HG02938 (cell line): ENCODE data around the gene FBH1.
"Not testable (repeated sequence)": the region's sequence is repeated elsewhere in the genome, so short reads cannot be mapped to it uniquely, and the experiment has no call there.

Experiments
- ATAC-seq: cut with Tn5 transposase; IDR thresholded peaks from one replicate; pipeline ENCODE4 v1.9.1; 2021; ENCODE audit warnings: mild to moderate bottlenecking, moderate library complexity; ENCODE audit not compliant: unreplicated experiment

Gene FBH1

DNA sequence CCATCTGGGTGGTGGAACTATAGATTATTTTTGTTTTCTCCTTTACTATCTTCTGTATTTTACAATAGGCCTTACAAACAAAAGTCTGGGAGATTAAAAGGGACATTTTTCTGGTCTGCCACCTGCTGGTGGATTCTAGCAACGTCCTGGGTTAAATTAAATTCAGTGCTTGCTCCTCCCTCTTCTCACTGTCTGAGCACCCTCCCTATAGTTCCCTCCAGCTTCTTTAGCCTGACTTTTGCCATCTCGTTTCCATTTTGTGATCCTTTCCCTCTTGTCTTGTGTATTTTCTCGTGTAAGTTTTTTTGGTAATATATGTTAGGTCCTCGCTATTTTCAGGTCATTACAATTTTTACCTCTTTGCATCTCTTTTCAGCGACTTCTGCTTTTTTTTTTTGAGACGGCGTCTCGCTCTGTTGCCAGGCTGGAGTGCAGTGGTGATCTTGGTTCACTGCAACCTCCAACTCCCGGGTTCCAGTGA is 16.5 kb upstream of the FBH1 start:
- peak; percentile 81 for ATAC-seq

GRCh38 chr10:5876181-5876768 is 13.8 kb upstream of the FBH1 start:
- ATAC-seq = no peak

DNA sequence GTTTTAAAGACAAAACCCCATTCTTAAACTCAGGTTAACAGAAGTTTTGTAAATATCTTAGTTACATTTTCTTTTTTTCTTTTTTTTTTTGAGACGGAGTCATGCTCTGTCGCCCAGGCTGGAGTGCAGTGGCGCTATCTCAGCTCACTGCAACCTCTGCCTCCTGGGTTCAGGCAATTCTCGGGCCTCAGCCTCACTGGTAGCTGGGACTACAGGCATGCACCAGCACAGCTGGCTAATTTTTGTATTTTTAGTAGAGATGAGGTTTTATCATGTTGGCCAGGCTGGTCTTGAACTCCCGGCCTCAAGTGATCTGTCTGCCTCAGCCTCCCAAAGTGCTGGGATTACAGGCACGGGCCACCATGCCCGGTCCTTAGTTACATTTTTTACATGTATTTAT is 13.0 kb upstream of the FBH1 start:
- not testable (repeated sequence) for ATAC-seq

GRCh38 chr10:5882961-5883360 is 7.1 kb upstream of the FBH1 start:
- ATAC-seq = no peak

- ATAC-seq = no peak
Measured at GRCh38 chr10:5885619-5886018, 4.4 kb upstream of the FBH1 start.

DNA sequence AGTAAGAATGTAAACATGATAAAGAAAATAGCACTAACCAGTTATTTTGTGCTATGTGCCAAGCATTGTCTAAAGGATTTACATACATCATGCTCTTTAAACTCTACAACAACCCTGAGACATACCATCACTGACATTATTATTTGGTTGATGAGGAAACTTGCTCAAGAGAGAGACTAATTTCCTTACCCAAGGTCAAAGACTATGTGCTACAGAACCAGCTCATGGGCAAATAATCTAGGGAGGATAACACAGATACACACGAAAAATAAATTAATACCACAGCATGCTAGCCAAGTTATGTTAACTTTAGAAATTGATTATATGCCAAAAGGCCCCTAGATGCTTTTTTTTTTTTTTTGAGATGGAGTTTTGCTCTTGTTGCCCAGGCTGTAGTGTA is 3.0 kb upstream of the FBH1 start:
- no peak for ATAC-seq

- ATAC-seq = no peak
Measured at GRCh38 chr10:5887641-5888040, 2.4 kb upstream of the FBH1 start.

DNA sequence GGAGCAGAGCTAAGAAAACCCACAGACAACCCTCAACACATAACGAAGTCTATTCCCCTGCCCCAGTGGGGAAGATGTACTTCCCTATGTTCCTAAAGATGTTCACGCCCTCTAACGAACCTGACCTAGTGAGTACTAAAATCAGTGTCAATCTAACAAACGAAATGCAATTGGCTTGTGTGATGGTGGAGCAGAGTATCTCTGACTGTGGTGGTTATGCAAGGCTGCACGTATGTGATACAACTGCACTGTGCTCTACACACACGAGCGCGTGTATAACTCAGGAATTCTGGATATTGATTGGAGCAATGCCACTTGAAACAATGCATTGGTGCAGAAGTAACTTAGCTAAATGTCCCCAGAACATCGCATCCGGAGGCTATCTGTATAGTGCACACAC is 1.7 kb upstream of the FBH1 start:
- no peak for ATAC-seq

DNA sequence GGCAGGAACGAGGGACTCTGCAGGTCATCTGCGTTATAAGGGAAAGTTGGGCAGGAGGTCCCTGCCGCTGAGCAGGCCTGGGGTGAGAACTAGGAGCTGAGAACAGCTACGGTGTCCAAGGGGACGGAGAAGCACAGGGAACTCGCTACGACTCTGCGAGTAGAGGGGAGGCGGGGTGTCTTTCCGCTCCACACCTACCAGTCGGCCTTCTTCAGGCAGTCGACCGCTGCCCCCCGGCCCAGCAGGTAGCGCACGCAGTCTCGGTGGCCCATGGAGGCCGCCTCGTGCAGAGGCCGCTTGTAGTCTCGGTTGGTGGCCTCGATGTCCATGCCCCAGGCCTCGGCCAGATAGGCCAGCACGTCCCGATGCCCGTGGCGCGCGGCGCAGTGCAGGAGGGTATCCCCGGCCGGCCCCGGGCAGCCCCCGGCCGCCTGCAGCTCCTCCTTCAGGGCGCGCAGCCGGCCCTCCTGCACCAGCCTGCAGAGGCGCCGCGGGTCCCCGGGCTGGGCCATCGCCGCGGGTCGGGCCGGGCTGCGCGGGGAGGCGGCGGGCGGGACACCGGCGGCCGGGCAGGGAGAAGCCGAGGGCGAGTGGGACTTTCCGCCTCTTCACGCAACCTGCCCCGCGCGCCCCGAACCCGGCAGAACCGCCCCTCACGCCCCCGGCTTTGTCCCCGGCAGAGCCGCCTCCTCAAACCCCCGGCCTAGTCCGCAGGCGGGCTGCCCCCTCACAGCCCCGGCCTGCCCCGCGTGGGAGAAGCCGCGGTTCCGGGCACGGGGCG is 1.0 kb upstream of the FBH1 start:
- ATAC-seq = peak; percentile 28

- peak; percentile 5 for ATAC-seq
Measured at GRCh38 chr10:5890452-5890915, 441 bp downstream of the FBH1 start.

DNA sequence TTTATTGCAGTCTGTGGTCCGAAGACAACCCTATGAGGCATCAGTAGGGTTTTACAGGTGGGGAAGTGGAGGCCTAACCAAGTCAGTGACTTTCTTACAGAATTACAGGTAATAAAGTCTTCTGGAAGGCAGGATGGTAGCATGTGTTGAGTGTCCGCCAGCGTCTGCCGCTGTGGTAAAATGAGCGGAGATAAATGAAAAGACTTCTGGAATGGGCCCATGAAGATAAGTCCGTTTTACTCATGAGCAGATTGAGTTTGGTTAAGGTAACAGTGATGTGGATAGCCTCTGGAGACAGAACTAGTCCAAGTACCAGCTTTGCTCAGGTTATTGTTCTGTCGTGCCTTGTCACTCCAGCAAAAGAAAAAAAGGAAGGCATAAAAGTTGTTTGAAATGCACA is 966 bp downstream of the FBH1 start:
- no peak for ATAC-seq

- ATAC-seq = no peak
Measured at GRCh38 chr10:5892007-5892406, 2.0 kb downstream of the FBH1 start.

GRCh38 chr10:5893321-5893720 is 3.3 kb downstream of the FBH1 start:
- no peak for ATAC-seq

- ATAC-seq = no peak
Measured at GRCh38 chr10:5894403-5894802, 4.4 kb downstream of the FBH1 start.

- no peak for ATAC-seq
Measured at GRCh38 chr10:5894873-5895272, 4.8 kb downstream of the FBH1 start.

DNA sequence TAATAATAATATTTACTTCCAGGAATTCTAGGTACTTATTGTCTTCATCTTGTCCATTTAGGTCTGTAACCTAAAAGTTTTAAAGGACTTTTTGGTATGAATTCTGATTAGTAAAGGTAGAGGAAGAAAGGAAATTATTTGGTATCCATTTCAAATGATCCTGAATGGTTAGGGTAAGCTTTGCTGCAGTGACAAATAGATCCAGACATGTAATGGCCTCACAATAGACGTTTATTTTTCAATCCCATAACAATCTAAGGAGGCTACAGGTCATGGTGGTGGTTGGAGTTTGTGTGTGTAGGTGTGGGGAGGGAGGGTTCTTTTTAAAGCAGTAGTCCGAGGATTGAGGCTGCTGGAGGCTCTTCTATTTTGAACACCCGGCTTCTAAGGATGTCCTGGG is 5.3 kb downstream of the FBH1 start:
- ATAC-seq = no peak

- ATAC-seq = peak; percentile 71
Measured at GRCh38 chr10:5895804-5896203, 5.8 kb downstream of the FBH1 start.

GRCh38 chr10:5896208-5897052 is 6.4 kb downstream of the FBH1 start:
- ATAC-seq = peak; percentile 12

DNA sequence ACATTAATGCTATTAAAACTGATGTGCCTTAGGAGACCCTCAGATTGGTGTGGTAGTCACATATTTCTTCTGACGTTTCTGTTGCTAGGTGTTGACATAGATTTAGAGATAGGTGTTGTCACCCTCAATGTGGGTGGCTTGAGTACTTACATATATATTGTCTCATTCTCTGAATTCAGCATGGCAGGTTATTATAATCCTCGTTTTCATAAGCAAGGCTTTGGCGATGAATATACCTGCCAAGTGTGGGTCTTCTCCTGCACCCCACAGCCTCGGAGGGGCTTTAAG is 7.0 kb downstream of the FBH1 start:
- no peak for ATAC-seq

- ATAC-seq = no peak
Measured at GRCh38 chr10:5897504-5897903, 7.5 kb downstream of the FBH1 start.

DNA sequence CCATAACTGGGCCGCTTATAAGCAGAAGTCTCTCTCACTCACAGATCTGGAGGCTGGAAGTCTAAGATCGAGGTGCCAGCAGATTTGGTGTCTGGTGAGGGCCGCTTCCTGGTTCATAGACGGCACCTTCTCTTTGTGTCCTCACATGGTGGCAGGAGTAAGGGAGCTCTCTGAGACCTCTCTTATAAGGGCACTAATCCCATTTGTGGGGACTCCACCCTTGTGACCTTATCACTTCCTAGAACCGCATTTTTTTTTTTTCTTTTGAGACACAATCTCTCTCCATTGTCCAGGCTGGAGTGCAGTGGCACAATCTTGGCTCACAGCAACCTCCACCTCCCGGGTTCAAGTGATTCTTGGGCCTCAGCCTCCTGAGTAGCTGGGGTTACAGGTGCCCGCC is 8.1 kb downstream of the FBH1 start:
- ATAC-seq = no peak

GRCh38 chr10:5900247-5900646 is 10.2 kb downstream of the FBH1 start:
- no peak for ATAC-seq
